ENCODE data around the gene NPS.

Gene NPS, protein sequence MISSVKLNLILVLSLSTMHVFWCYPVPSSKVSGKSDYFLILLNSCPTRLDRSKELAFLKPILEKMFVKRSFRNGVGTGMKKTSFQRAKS

DNA sequence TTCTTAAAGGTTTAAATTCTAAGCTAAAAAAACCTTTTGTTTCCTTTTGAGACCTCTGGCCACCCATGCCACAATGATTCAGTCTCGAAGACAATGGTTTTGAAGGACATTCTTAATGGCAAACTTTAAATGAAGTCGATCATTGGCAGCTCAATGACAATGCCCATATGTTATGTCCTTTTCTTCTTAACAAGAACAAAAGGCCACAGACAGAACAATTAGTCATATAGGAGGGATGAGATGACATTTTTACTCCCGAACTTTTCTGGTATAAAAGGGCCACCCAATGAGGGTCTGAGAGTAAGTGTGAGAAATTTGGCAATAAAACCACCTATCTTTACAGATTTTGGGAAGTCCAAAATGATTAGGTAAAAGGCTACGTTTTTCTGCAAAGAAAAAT is at the start of gene NPS:
TSS of gene NPS (plus strand) at position 301 of the 400 bp plus-strand sequence. CDS start at position 361, 60 bp downstream.
- DNase-seq = no peak

DNA sequence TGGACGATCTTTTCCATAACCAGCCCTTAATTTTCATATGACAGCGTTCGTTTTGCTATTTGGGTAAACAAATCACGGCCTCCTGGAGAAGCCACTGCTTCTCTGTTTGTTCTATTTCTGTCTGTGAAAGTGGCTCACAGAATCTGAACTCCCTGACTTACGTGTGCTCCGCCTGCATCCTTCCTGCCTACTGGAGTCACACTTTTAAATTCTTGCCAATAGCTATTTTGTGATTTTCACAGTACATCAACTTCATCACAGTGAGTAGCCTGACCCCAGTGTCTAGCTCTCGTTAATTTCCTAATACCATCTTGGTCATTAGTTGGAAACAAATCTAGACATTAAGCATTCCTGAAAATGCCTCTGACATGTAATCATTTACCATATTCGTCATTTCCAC is 49.0 kb upstream of the NPS start:
- DNase-seq = no peak

DNA sequence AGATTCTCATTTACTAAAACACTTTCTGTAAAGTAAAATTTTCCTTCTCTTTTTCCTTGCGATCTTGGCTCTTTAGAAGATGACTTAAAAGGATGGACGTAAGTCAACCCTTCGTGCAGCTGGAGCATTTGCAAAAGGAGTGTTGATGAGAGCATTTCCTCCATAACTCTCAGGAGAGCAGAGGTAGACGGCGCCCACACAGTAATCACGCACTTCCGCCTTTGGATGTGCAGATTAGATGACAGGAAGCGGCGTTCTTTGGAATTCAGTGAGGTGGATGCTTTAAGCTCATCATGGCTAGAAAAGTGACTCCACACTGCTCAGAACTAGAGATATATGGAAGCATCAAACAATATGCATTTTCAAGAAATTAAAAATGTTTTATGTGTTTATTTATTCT is 43.0 kb upstream of the NPS start:
- DNase-seq = no peak

DNA sequence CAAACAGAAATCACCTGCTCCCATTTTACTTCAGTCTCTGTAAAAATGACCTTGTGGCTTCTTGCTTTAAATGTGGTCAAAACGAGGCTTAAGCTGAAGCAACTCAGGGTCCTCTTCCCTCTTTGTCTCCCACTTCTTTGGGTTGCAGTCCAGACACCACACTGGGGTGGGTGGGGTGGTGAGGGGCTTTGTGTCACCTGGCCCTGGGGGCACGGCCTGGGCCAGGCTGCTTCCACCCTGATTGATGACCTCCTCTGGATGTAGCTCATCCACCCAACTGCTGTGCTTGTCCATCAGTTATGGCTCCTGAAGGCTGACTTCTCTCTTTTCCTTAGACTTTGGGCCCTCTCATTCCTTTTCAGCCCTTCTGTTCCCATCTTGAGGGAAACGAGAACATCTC is 26.8 kb upstream of the NPS start:
- no peak for DNase-seq

DNA sequence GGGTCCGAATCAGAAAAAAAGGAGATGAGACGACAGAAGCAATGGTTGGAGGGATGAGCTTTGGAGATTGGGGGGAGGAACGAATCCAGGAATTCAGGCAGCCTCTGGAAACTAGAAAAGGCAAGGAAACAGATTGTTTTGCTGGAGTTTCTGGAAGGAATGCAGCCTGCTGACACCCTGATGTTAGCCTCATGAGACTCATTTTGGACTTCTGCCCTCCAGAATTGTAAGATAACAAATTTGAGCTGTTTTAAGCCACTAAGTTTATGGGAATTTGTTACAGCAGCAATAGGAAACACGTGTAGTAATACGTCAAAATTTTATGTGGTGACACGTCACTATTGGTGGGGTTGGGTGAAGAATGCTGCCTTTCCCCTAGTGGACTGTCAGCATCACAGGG is 25.6 kb upstream of the NPS start:
- no peak for DNase-seq

DNA sequence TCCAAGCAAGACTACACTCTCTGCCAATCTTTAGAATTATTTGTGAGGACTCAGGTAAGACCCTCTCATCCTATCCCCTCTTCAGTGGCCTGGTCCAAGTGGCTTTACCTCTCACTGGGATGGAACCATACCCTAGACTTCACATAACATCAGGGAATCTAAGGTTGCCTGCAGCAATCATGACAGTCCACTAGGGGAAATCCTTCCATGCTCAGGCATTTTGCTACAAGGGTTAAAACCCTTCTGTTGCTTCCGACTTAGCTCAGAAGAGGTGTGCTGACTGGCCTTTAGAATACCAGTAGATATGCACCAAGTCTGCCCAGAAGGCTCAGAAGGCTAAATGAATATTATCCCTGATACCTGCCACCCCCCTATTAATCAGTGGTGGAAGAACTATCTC is 24.9 kb upstream of the NPS start:
- no peak for DNase-seq

DNA sequence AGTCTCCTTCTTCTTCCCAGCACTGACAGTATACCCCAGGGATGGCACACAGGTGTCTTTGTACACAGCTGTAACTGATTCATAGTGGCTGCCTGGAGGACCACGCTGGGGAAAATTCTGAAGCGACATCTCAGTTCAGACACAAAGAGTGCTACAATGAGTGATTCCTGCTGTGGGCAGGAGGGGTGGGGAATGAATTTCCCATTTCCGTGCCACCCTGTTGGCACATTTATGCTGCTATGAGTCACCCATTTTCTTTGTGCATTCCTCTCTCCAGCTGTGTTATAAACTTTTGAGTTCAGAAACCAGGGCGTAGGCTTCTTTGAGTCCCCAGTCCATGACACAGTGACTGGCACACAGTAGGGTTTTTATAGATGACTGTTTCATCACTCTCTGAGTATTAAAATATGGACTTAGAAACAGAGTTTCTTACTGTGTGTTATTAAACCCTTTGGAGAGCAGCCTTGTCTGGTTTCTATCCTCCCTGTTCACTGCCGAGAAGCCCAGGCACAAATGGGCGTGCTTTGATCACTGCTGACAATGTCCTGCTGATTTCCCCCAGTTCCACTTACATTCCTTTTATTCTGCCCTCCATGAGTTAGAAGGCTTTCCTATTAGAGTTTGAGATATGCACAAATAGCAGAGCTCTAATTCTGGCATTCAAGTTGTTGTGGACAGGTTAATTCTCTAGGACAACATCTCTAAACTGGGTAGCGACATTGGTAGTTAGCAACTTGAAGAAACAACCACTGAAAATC is 24.0 kb upstream of the NPS start:
- DNase-seq = no peak

DNA sequence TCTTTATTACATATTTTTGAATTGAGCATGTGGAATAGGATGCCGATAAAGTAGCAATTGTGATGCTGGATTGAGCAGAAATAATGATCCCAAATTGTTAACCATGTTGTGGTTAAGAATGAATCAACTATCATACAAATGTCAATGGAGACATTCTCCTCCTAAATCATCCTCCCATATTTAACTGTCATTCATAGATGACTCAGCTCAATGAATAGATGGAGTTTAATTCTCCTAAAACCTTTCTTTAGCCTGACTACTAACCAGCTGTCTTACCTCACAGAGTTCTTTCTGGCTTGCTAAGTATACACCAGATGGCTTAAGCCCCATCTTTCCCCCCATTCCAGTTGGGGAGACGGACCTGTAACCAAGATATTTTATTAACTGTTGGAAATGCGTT is 23.4 kb upstream of the NPS start:
- DNase-seq = no peak

DNA sequence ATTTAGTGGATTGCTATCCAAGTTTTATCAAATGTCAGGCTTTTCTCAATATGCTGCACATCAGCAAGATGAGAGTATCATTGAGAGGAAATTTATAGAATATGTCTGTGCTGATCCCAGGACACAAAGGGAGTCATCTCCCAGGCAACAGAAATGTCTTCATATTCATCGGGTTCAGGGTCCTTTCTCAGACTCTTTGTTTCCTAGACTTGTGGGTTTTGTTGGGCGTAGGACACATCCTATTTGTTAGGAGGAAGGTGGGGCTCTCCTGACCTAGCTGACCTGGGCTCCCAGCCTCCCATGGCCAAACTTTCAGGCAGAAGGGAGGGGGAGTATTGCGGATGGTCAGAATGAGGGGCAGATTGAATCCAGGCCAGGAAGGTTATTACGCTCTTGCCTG is 22.9 kb upstream of the NPS start:
- no peak for DNase-seq

DNA sequence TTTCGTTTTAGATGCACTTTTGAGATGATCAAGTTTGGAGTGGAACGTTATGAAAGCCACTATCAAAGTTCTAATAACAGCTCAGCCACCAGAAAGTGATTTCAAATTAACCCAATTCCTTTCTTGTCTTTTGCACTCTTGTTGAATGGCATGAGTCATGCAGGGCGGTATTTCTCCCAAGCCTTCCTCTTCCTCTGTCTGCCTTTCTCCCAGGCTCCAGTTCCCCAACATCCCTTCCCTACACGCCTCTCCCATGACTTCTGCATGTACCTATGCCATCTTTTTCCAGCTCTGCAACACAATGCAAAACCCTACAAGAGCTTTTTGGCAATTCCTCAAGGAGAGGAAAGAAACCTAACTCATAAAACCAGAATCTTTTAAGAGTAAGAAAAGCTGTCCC is 21.8 kb upstream of the NPS start:
- no peak for DNase-seq

DNA sequence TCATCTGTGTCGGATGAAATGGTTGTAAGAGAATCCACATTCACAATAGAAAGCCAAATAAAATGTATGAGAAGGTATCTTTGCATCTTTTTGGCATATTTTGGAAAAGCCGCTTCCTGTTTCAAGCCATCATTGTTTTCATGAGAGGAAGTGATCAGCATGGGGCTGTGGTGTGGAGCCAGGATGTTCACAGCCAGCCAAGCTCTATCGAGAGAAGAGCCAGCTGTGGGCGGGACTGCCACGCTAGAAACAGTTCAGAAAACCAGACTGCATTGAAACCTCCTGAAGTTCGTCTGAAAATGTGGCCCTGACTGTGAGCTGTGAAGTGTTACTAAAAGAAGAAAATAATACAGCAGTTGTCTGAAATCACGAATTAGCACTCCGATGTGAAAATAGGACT is 21.2 kb upstream of the NPS start:
- DNase-seq = no peak

DNA sequence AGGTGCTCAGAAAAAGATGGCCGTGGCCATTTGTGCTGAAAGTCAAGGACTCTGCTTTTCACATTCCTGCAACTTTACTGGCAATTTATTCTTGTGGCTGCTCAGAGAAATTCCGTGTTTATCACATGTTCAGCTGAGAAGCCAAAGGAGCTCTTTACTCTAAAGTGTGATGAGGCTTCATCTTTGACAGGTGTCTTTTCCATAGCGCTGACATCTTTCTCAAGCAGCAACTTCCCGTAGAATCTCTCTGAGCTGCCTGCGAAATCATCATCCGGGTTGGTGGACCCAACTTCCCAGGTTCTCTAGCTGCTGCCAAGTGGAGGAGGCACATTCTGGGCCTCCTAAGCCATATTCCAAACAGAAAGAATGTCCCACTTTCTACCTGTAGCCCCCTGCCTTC is 16.9 kb upstream of the NPS start:
- no peak for DNase-seq

DNA sequence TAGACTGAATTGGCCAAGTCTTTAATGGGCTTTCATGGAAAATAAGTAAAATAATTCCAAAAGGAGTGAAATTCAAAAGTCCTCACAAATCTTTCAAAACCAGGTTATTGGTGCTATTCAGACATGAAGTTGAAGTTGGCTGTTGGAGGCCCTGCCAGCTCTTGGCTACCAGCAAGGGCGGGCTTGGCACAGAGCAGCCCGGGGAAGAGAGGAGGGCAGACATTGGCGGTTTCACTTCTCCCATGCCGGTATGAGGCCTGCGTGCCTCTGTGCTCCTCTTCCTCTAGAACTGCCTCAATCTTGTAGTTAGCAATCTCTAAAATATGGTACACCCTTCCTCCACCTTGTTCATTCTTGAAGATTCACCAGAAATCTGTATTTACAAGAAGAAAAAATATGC is 16.4 kb upstream of the NPS start:
- DNase-seq = no peak

DNA sequence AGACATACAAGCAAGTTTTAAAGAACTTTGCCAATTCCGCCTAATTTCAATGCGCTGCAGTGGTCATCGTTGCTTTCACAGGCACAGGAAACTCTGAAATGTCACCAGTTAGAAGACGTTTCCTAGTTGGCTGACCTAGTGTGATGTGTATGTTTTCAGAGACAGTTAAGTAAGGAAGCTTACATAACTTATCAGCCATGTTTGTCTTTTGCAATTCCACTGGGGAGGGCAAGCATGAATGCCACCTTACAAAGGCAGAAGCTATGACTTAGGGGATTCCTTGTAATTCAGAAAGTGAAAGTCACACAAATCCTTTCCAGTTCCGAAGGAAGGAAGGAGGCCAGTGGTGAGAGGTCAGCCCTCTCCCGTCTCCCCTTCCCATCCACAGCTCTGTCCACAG is 15.0 kb upstream of the NPS start:
- no peak for DNase-seq

DNA sequence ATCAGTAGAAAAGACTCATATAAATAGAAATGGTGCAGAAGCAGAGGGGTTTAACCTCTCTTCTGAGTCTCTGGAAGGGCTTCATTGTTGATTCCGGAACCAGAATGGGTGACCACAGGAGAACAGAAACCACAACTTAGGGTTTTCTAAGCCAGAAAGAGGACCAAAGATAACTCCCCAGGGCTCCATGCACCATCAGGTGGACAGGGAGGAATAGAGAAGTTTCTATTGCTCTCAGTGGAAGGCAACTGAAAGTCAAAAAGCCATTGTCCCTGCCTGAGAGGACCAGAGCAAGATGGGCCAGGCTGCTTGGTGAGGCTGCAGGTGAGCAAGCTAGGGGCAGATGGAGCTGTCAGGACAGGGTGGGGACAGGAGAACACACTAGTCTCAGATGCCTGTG is 14.6 kb upstream of the NPS start:
- DNase-seq = no peak

DNA sequence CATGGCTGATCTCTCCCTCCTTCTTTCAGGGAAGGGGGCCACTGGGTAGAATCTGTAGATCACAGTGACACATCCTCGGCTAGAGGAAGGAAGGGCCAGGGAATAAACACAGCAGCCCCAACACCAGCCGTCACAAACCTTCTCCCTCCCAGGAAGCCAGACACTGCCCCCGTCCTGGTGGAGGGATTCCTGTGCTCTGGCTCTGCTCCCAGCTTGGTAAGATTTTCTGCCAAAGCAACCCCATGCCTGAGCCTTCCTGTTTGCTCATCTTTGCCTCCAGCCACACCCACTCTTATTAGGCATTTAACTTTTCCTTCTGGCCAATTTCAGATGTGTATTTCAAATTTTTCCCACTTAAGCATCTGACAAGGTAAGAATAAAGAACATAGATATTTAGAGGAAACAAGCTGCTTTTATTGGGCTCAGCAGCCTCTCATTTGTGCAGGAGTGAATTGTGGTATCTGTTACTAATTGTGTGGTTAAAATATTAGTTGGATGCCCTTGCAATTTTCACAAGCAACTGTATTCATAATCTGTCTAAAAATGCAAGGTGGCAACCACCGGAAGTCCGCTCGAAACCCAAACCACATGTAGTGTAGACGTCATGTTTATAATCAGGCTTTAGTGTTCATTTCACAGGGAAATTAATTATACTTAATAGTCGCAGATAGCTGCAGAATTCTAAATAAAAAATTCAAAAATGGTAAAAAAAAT is 13.2 kb upstream of the NPS start:
- DNase-seq = no peak

DNA sequence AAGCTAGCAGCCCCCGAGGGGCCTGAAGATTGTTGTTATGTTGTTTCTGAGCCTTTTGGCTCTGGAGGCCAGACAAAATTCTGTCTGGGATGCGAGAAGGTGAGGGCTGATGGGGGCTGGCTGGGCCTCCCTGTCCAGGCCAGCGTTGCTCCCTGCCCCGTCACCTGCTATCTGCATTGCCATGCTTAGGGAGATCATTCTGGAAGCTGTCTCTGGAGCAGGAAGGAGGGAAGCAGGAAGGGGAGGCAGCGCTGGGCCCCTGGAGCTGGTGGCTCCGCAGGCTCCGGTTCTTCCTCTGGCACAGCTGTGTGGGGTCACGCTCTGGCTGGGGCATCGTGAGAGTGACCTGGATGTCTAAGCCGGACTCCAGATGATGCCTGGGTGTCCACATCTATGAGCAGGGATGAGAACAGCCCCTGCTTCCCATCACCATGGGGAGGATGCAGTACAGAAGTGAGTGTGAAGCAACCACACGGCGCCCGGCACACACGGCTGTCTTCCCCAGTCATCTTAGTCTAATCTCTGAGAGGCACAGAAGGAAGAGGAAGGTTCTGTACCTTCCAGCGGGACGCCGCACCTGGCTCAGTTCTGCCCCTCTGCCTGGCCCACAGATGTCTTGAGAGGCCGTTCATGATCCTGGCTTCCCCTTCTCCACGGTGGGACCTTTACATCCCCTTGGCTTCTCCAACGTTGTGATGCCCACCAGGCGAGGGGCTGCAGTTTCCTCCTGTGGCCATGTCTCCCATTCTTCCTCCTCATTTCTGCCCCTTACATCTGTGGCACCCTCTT is 11.9 kb upstream of the NPS start:
- no peak for DNase-seq

DNA sequence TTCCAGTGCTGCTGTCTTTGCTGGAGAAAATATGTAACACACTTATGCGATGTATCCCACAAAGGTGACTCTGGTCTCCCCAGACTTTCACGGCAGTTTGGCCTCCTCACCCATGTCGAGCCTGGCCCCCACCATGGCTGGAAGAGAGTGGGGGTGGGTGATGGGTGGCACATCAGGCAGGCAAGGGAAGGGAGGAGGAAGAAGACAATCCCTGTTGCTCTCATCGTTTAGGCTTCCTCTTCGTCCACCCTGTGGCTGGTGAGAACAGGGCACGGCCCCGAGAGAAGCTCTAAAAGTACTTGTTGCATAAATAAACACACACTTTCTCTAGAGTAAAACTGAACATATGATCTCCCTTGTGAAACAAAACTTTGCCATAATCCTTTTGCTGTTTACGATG is 11.2 kb upstream of the NPS start:
- DNase-seq = no peak

DNA sequence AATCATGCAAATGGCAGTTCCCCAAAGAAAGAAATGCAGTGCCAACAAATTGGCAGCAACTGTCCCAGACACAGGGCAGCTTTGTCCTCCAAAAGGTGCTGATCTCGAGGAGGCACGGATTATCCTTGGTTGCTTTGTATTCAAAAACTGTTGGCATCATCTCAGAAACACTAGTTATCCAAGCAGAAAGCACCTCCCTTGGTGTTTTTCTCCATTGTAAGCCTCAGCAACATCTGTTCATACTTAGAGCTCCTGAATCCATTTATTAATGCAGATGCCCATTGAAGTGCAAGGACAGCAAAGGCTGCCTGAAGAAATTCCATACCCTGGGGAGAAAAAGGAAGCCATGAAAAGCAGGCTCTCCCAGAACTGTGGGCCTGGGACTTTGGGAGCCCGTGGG is 1.1 kb upstream of the NPS start:
- DNase-seq = no peak

DNA sequence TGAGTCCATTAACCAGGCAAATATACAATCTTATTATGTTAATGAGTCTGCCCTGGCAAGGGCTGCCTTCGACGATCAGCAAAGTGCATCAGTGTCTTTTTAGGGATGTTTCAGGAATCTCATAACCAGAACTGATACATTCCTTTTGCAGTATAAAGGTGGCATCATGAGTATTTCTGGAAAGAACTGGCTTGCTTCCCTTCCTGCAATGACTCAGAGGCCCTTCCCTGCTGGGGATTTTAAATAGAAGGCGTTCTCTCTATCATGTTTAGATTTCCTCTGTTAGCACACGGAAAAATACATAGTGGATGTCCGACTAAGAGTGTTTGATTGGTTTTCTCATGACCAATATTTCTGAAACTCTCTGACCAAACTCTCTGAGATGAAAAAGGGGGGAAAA is 1.8 kb downstream of the NPS start:
- no peak for DNase-seq

DNA sequence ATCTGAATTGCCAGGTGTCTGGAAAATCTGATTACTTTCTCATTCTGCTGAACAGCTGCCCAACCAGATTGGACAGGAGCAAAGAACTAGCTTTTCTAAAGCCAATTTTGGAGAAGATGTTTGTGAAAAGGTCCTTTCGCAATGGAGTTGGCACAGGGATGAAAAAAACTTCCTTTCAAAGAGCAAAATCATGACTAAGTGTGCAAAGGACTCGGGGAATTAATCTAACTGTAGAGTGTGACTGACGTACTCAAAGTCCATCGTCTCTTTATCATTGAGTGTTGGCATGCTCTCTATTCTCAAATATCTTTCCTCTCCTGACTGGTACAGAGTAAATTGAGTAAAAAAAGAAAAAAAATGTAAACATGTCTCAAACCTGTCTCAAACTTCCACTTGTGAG is 3.3 kb downstream of the NPS start:
- DNase-seq = no peak

DNA sequence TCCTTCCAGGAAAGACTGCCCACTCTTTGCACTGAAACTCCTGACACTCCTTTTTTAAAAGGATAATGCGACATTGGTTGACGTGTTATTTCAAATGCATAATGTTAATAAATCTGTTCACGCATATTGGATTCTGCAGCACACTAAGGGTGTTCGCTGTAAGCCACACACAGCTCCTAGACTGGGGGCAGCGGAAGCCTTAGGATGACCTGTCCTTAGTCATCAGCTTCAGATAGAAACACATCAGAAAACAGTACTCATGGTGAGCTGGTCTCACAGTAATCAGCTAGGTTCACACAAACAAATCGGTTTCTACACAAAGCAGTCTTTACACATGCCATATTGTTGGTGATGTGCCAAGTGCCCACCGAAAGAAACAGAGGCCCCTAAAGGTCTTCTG is 4.3 kb downstream of the NPS start:
- no peak for DNase-seq

DNA sequence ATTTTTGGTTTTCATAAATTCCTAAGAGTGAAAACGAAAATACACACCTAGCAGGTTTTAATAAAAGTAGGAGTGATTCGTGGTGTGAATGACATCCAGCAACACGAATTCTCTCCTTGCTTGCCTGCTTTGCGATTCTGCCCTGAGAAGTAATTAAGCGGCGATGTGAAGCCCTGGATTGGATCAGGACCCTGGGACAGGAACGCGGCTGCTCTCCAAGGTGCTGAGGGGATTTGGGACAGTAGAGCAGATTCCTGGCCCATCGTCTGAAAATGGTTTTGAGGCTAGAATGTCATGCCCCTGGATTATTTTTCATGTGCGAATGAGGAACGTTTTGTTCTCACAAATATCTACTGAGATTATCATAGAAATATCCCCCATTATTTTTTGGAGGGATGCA is 7.8 kb downstream of the NPS start:
- DNase-seq = no peak

DNA sequence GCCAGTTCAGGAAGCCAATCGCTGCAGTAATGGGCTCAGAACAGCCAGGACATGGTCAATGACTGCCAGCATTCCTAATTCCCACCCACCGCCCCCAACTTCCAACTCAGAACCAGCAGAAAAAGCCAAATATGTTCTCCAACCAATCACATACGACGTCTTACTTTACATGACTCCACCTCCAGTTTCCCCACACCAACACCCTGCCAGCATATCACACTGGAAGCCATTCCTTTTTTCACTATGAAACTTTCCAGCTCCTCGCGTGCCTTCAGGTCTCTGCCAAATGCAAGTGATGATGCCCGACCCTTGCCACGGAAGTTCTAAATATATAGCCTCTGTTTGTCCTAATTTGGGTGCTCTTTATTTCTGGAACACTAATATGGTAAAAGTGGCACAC is 12.5 kb downstream of the NPS start:
- DNase-seq = no peak

Data from cerebellar nuclear complex (tissue), 1 donor.